ENCODE results near the gene DDOST.

DNA sequence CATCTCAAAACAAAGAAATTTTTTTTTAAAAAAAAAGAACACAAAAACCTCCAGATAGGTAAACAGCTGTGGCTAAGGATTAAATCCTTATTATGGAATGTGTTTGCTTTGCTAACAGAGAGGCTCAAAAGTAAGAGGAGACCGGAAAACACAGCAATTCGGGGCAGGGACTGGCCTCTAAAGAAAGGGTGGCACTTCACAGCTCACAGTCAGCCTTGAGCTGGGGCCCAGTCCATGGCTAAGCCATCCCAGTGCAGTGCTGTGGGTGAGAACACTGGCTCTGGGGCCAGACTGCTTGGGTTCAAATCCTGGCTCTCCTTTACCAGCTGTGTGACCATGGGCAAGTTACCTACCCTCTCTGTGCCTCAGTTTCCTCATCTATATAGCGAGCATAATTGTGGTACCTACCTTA, 28.5 kb upstream of the DDOST start:
- TF ChIP-seq, protein P1, sequence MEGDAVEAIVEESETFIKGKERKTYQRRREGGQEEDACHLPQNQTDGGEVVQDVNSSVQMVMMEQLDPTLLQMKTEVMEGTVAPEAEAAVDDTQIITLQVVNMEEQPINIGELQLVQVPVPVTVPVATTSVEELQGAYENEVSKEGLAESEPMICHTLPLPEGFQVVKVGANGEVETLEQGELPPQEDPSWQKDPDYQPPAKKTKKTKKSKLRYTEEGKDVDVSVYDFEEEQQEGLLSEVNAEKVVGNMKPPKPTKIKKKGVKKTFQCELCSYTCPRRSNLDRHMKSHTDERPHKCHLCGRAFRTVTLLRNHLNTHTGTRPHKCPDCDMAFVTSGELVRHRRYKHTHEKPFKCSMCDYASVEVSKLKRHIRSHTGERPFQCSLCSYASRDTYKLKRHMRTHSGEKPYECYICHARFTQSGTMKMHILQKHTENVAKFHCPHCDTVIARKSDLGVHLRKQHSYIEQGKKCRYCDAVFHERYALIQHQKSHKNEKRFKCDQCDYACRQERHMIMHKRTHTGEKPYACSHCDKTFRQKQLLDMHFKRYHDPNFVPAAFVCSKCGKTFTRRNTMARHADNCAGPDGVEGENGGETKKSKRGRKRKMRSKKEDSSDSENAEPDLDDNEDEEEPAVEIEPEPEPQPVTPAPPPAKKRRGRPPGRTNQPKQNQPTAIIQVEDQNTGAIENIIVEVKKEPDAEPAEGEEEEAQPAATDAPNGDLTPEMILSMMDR (IDR thresholded peaks at IDR 0.05): no peak
- TF ChIP-seq POLR2A (IDR thresholded peaks at IDR 0.05): no peak

Measured in adrenal gland (tissue), 5 donors.